Measurements from ENCODE around the gene EIPR1.

The EIPR1 gene

GRCh38 chr2:3303583-3304406 is 73.8 kb downstream of the EIPR1 start:
- no peak for FAIRE-seq
- TF ChIP-seq POLR2A (IDR thresholded peaks at IDR 0.05; ENCODE audit: low read depth, low read length): no peak
- peak; percentile 92 for DNase-seq (ENCODE audit: insufficient read length, low spot score)

- DNase-seq (ENCODE audit: insufficient read length, low spot score): no peak
- no peak for TF ChIP-seq POLR2A (IDR thresholded peaks at IDR 0.05; ENCODE audit: low read depth, low read length)
- FAIRE-seq: no peak
Measured at GRCh38 chr2:3302751-3303582, 74.7 kb downstream of the EIPR1 start.

GRCh38 chr2:3302421-3302750 is 75.2 kb downstream of the EIPR1 start:
- TF ChIP-seq POLR2A (IDR thresholded peaks at IDR 0.05; ENCODE audit: low read depth, low read length): no peak
- no peak for FAIRE-seq

GRCh38 chr2:3301001-3301400 is 76.6 kb downstream of the EIPR1 start:
- FAIRE-seq (no peak), DNase-seq (ENCODE audit: insufficient read length, low spot score) (no peak)
- no peak for TF ChIP-seq POLR2A (IDR thresholded peaks at IDR 0.05; ENCODE audit: low read depth, low read length)

More at GRCh38 chr2:3302421-3302750, 75.2 kb downstream of the EIPR1 start:
- DNase-seq (ENCODE audit: insufficient read length, low spot score): no peak

GRCh38 chr2:3300224-3300995 is 77.2 kb downstream of the EIPR1 start:
- no peak for TF ChIP-seq POLR2A (IDR thresholded peaks at IDR 0.05; ENCODE audit: low read depth, low read length)
- FAIRE-seq: no peak
- DNase-seq (ENCODE audit: insufficient read length, low spot score): no peak

- no peak for FAIRE-seq
- no peak for TF ChIP-seq POLR2A (IDR thresholded peaks at IDR 0.05; ENCODE audit: low read depth, low read length)
Measured at GRCh38 chr2:3299703-3300102, 77.9 kb downstream of the EIPR1 start.

GRCh38 chr2:3299130-3299529 is 78.5 kb downstream of the EIPR1 start:
- DNase-seq (ENCODE audit: insufficient read length, low spot score) (no peak), FAIRE-seq (no peak)
- no peak for TF ChIP-seq POLR2A (IDR thresholded peaks at IDR 0.05; ENCODE audit: low read depth, low read length)

More at GRCh38 chr2:3299703-3300102, 77.9 kb downstream of the EIPR1 start:
- no peak for DNase-seq (ENCODE audit: insufficient read length, low spot score)

- FAIRE-seq (no peak), DNase-seq (ENCODE audit: insufficient read length, low spot score) (no peak)
- no peak for TF ChIP-seq POLR2A (IDR thresholded peaks at IDR 0.05; ENCODE audit: low read depth, low read length)
Measured at GRCh38 chr2:3298191-3298590, 79.4 kb downstream of the EIPR1 start.

GRCh38 chr2:3297523-3297922 is 80.1 kb downstream of the EIPR1 start:
- FAIRE-seq (no peak), DNase-seq (ENCODE audit: insufficient read length, low spot score) (no peak)
- no peak for TF ChIP-seq POLR2A (IDR thresholded peaks at IDR 0.05; ENCODE audit: low read depth, low read length)

GRCh38 chr2:3296182-3296972 is 81.2 kb downstream of the EIPR1 start:
- FAIRE-seq (no peak), DNase-seq (ENCODE audit: insufficient read length, low spot score) (no peak)
- TF ChIP-seq POLR2A (IDR thresholded peaks at IDR 0.05; ENCODE audit: low read depth, low read length): no peak

GRCh38 chr2:3294493-3294892 is 83.1 kb downstream of the EIPR1 start:
- TF ChIP-seq POLR2A (IDR thresholded peaks at IDR 0.05; ENCODE audit: low read depth, low read length): no peak
- FAIRE-seq: no peak
- DNase-seq (ENCODE audit: insufficient read length, low spot score): no peak

- TF ChIP-seq POLR2A (IDR thresholded peaks at IDR 0.05; ENCODE audit: low read depth, low read length): no peak
- no peak for DNase-seq (ENCODE audit: insufficient read length, low spot score)
- no peak for FAIRE-seq
Measured at GRCh38 chr2:3294069-3294468, 83.5 kb downstream of the EIPR1 start.

GRCh38 chr2:3293221-3293620 is 84.4 kb downstream of the EIPR1 start:
- DNase-seq (ENCODE audit: insufficient read length, low spot score) (no peak), FAIRE-seq (no peak)
- TF ChIP-seq POLR2A (IDR thresholded peaks at IDR 0.05; ENCODE audit: low read depth, low read length): no peak
